RWPE2 (cell line): ENCODE measurements around the gene RASSF7.
"Not testable (repeated sequence)": the region's sequence is repeated elsewhere in the genome, so short reads cannot be mapped to it uniquely, and the experiment has no call there.

Experiments used
- ATAC-seq: fragments of 200-7000 bp; cut with Tn5 transposase; 3 replicates; pipeline ENCODE4 v1.9.1; 2021; ENCODE audit warnings: low read depth
- DNase-seq: peaks from one replicate; pipeline ENCODE4 v3.0.0-alpha.2; 2020; ENCODE audit warnings: low spot score
- H3K27ac ChIP-seq: fragments of 450-650 bp; 2 replicates; pipeline ENCODE4 v1.5.1; 2017; ENCODE audit warnings: mild to moderate bottlenecking; ENCODE audit not compliant: poor library complexity, severe bottlenecking
- H3K27me3 ChIP-seq: fragments of 250-450 bp; sonication (Bioruptor Pico); 2 replicates; pipeline ENCODE4 v1.5.1; 2021; ENCODE audit warnings: mild to moderate bottlenecking, moderate library complexity; ENCODE audit not compliant: insufficient read depth, poor library complexity, severe bottlenecking
- H3K36me3 ChIP-seq: fragments of 250-450 bp; sonication (Bioruptor Pico); 2 replicates; pipeline ENCODE4 v1.5.1; 2020; ENCODE audit warnings: low read depth, mild to moderate bottlenecking, moderate library complexity
- H3K4me1 ChIP-seq: fragments of 250-450 bp; sonication (Bioruptor Pico); 2 replicates; pipeline ENCODE4 v1.5.1; 2021; ENCODE audit warnings: mild to moderate bottlenecking, moderate library complexity; ENCODE audit not compliant: insufficient read depth, poor library complexity, severe bottlenecking
- H3K4me3 ChIP-seq: fragments of 250-450 bp; sonication (Bioruptor Pico); 2 replicates; pipeline ENCODE4 v1.5.1; 2021; ENCODE audit warnings: mild to moderate bottlenecking, moderate library complexity; ENCODE audit not compliant: severe bottlenecking
- H3K9me3 ChIP-seq: fragments of 250-450 bp; sonication (Bioruptor Pico); 2 replicates; pipeline ENCODE4 v1.5.1; 2021; ENCODE audit warnings: mild to moderate bottlenecking, moderate library complexity; ENCODE audit not compliant: severe bottlenecking
- CTCF ChIP-seq: fragments of 450-650 bp; IDR thresholded peaks from one replicate; pipeline ENCODE4 v1.5.1; 2017; ENCODE audit warnings: mild to moderate bottlenecking, moderate library complexity; ENCODE audit not compliant: poor library complexity, severe bottlenecking

RASSF7 gene

GRCh38 chr11:571802-572185, 11.0 kb downstream of the RASSF7 start:
- H3K4me1 ChIP-seq = peaks cover 6% of the 10 kb centered on the region
- no peak for TF ChIP-seq CTCF
- H3K27me3 ChIP-seq = no peaks in the 10 kb centered on the region
- H3K27ac ChIP-seq = no peak overlapping the region
- DNase-seq = no peak
- peaks cover 6% of the 10 kb centered on the region for H3K36me3 ChIP-seq
- H3K9me3 ChIP-seq = no peaks in the 10 kb centered on the region
- no peak overlapping the region for H3K4me3 ChIP-seq
- ATAC-seq = no peak

GRCh38 chr11:573146-573759, 12.5 kb downstream of the RASSF7 start:
- Histone ChIP-seq H3K36me3 (peaks cover 13% of the 10 kb centered on the region), H3K9me3 (no peaks in the 10 kb centered on the region), H3K27me3 (no peaks in the 10 kb centered on the region), H3K4me1 (peaks cover 12% of the 10 kb centered on the region), H3K4me3 (no peak overlapping the region), H3K27ac (no peak overlapping the region)
- DNase-seq (no peak), ATAC-seq (no peak)
- TF ChIP-seq CTCF = no peak

- H3K27ac ChIP-seq, H3K9me3 ChIP-seq, ATAC-seq, H3K27me3 ChIP-seq, DNase-seq: not testable (repeated sequence)
- peaks cover 15% of the 10 kb centered on the region for H3K4me1 ChIP-seq
- H3K4me3 ChIP-seq = peak overlapping the region; percentile 50
- H3K36me3 ChIP-seq = peaks cover 16% of the 10 kb centered on the region
These were observed 13.3 kb downstream of the RASSF7 start for GRCh38 chr11:574031-574570.

GRCh38 chr11:574632-575312, 14.0 kb downstream of the RASSF7 start:
- Histone ChIP-seq H3K36me3 (peaks cover 16% of the 10 kb centered on the region), H3K27ac (peak overlapping the region; percentile 77), H3K4me3 (peak overlapping the region; percentile 50), H3K4me1 (peaks cover 15% of the 10 kb centered on the region), H3K9me3 (no peaks in the 10 kb centered on the region), H3K27me3 (no peaks in the 10 kb centered on the region)
- no peak for DNase-seq
- TF ChIP-seq CTCF = no peak
- ATAC-seq = no peak

- H3K27ac ChIP-seq = peak overlapping the region; percentile 77
These were observed 14.7 kb downstream of the RASSF7 start for GRCh38 chr11:575313-575995.

More at GRCh38 chr11:575313-575995, 14.7 kb downstream of the RASSF7 start:
- ATAC-seq = peak; percentile 49
- Histone ChIP-seq H3K4me3 (peak overlapping the region; percentile 50), H3K36me3 (peaks cover 16% of the 10 kb centered on the region), H3K4me1 (peaks cover 15% of the 10 kb centered on the region), H3K9me3 (no peaks in the 10 kb centered on the region), H3K27me3 (no peaks in the 10 kb centered on the region)
- no peak for TF ChIP-seq CTCF
- no peak for DNase-seq
